Tibial nerve (tissue), 4 donors: ENCODE results near the gene TATDN2. TPM values are rescaled to one million over a fixed set of nuclear protein-coding genes. Genes with fewer than 3 reads are reported as not detected.
A peak's percentile ranks its signal among the peaks of the same experiment; 100 is the strongest.

ENCODE experiments used
- DNase-seq, 2 donors: peaks; one replicate each; pipeline ENCODE4 v3.0.0-alpha.2; 2019; ENCODE audit warnings: low spot score in 2 of 2
- H3K27ac ChIP-seq, 4 donors: fragments of 200-600 bp; sonication (generic) in 3 of 4; one replicate each; pipeline ENCODE4 v1.5.1; 2017 to 2019; ENCODE audit warnings: mild to moderate bottlenecking in 1 of 4
- H3K27me3 ChIP-seq, 2 donors: fragments of 200-600 bp; sonication (generic) in 1 of 2; one replicate each; pipeline versions ENCODE4 v1.5.1 to v1.6.0; 2017 to 2019
- H3K36me3 ChIP-seq, 3 donors: fragments of 200-600 bp; sonication (generic); one replicate each; pipeline ENCODE4 v1.5.1; 2018 to 2019
- H3K4me1 ChIP-seq, 4 donors: fragments of 200-600 bp; sonication (generic) in 3 of 4; one replicate each; pipeline ENCODE4 v1.5.1; 2017 to 2019
- H3K4me3 ChIP-seq, 4 donors: fragments of 200-600 bp; sonication (generic) in 3 of 4; one replicate each; pipeline ENCODE4 v1.5.1; 2017 to 2019; ENCODE audit warnings: mild to moderate bottlenecking in 1 of 4, moderate library complexity in 1 of 4
- H3K9me3 ChIP-seq, 4 donors: fragments of 200-600 bp; sonication (generic) in 3 of 4; one replicate each; pipeline ENCODE4 v1.5.1; 2017 to 2019
- EP300 ChIP-seq, 2 donors: sonication (generic); formaldehyde crosslinking; IDR thresholded peaks; one replicate each; pipeline ENCODE4 v1.6.1; 2017; ENCODE audit warnings: antibody characterized with exemption in 2 of 2, mild to moderate bottlenecking in 1 of 2
- POLR2A ChIP-seq, 2 donors: fragments of 450-650 bp; IDR thresholded peaks; one replicate each; pipeline ENCODE4 v1.6.1; 2017; ENCODE audit warnings: antibody characterized with exemption in 2 of 2, mild to moderate bottlenecking in 2 of 2, moderate library complexity in 2 of 2
- WGBS, 2 donors: methylation state at CpG; one replicate each; pipeline ENCODE4 v1.1.5; 2018; 5-methylcytosine and 5-hydroxymethylcytosine counted together
- total RNA-seq, 4 donors: library from RNA; depleted of rRNA; stranded (reverse); fragments of >200 nt; gene quantifications; one replicate each; pipeline ENCODE4 v1.1.0, GENCODE V29; 2016
- TF ChIP-seq, protein P1 (sequence below), 5 experiments: fragments of 200-600 bp in 3 of 5; fragments of 450-650 bp in 2 of 5; sonication (generic) in 3 of 5; IDR thresholded peaks; one replicate each; pipeline ENCODE4 v1.5.1; 2016 to 2019; ENCODE audit warnings: antibody characterized with exemption in 5 of 5, mild to moderate bottlenecking in 3 of 5, moderate library complexity in 2 of 5

The TATDN2 gene
- total RNA-seq, 4 donors from 2014 or later: 21.2 to 28.9 (median 28.5) TPM

DNA sequence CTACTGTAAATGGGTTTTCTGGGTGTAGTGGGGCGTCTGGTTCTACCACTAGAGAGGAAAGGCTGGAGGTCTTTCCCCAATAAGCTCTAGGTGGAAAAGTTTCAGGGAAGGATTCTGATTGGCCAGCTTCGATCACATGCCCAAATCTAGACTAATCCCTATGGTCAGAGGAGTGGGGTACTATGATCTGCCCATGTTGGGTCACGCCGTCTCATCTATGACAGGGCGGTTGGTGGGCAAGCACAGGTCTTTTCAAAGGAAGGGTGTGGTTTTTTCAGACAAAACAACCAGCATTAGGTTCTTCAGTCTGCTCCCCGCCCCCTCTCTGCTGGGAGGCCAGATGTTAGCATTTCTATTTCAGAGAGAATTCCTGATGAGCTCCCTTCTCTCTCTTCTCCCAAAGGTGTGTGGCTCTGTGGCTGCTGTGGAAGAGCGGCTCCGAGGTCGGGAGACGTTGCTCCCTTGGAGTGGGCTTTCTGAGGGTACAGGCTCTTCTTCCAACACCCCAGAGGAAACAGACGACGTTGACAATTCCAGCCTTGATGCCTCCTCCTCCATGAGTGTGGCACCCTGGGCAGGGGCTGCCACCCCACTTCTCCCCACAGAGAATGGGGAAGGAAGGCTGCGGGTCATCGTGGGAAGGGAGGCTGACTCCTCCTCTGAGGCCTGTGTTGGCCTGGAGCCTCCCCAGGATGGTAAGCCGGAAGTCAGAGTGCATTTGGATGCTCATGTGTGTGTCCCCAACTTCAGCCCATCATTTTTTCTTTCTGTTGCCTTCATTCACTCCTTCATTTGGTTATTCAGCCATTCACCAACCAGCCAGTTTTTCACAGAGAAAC is 9.7 kb upstream of the TATDN2 start:
- H3K36me3 ChIP-seq: peaks cover 0 to 67% (median 4%) of the 10 kb centered on the region in 3 donors
- WGBS, 2 donors: 81 to 86% methylated on average over 15 of the region's 15 CpGs
- DNase-seq: no peak
- no peak overlapping the region for H3K27ac ChIP-seq
- H3K4me1 ChIP-seq: no peaks in the 10 kb centered on the region
- TF ChIP-seq POLR2A (IDR thresholded peaks at IDR 0.05) (no peak), EP300 (IDR thresholded peaks at IDR 0.05) (no peak)
- TF ChIP-seq, protein P1, sequence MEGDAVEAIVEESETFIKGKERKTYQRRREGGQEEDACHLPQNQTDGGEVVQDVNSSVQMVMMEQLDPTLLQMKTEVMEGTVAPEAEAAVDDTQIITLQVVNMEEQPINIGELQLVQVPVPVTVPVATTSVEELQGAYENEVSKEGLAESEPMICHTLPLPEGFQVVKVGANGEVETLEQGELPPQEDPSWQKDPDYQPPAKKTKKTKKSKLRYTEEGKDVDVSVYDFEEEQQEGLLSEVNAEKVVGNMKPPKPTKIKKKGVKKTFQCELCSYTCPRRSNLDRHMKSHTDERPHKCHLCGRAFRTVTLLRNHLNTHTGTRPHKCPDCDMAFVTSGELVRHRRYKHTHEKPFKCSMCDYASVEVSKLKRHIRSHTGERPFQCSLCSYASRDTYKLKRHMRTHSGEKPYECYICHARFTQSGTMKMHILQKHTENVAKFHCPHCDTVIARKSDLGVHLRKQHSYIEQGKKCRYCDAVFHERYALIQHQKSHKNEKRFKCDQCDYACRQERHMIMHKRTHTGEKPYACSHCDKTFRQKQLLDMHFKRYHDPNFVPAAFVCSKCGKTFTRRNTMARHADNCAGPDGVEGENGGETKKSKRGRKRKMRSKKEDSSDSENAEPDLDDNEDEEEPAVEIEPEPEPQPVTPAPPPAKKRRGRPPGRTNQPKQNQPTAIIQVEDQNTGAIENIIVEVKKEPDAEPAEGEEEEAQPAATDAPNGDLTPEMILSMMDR (IDR thresholded peaks at IDR 0.05): no peak
- no peaks in the 10 kb centered on the region for H3K27me3 ChIP-seq
- no peak overlapping the region for H3K4me3 ChIP-seq
- no peaks in the 10 kb centered on the region for H3K9me3 ChIP-seq

DNA sequence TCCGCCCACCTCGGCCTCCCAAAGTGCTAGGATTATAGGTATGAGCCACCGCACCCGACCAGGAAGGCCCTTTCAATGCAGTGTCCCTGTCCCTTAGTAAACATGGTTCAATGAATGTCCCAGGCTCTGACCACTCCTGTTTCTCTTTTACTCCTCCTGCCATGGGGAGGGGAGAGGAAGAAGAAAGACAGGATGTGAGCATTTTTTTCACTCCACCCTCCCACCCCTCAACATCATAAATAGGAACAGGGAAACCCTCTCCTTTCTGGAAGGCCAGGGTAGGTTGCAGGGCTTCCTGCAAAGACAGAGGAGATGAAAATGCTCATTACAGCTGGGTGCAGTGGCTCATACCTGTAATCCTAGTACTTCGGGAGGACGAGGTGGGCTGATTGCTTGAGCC is 7.5 kb upstream of the TATDN2 start:
- no peak overlapping the region for H3K27ac ChIP-seq
- H3K4me3 ChIP-seq: no peak overlapping the region
- no peaks in the 10 kb centered on the region for H3K4me1 ChIP-seq
- peaks cover 0 to 53% (median 4%) of the 10 kb centered on the region in 3 donors for H3K36me3 ChIP-seq
- no peaks in the 10 kb centered on the region for H3K27me3 ChIP-seq
- DNase-seq: no peak
- WGBS, 2 donors: 77 to 85% methylated on average over 6 of the region's 6 CpGs
- TF ChIP-seq, protein P1 (IDR thresholded peaks at IDR 0.05): no peak
- TF ChIP-seq POLR2A (IDR thresholded peaks at IDR 0.05) (no peak), EP300 (IDR thresholded peaks at IDR 0.05) (peak in 1 of 2 donors; percentile 7)
- H3K9me3 ChIP-seq: peaks cover 0 to 17% (median 0%) of the 10 kb centered on the region in 4 donors

DNA sequence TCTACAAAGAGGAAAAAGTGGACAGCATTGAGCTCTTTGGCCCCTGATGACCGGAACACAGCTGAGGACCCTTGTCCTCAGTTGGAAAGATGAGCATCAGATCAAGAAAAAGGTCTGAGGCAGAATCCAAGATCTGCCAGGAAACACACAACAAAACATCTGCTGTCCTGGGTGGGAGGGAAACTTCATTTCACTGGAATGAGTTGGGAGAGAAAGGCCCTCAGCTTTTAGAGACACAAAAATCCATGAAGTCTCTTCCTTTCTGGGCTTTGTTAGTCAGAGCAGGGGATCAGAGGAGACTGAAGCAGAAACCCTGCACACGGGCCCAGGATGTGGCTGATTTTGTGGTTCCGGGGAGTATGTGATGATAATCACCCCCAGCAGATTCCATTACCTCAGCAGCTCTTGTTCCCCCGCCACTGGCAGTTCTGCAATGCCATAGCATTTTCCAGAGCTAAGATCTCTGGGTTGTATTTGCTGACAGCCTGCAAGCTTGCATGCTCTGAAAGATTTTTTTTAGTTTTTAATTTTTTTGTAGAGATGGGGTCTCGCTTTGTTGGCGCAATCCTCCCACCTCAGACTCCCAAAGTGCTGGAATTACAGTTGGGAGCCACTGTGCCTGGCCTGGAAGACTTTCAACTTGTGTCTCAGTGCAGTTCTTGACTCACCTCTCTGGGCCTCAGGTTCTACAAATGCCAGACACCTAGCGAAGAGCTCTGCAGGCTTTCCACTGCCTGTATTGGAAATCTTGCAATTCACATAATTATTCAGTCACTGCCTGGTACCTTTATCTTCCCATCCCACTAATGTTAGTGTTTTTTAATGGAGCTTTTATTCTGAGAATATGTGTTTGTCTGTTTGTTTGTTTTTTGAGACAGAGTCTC is 5.8 kb upstream of the TATDN2 start:
- TF ChIP-seq POLR2A (IDR thresholded peaks at IDR 0.05): no peak
- TF ChIP-seq, protein P1 (IDR thresholded peaks at IDR 0.05): no peak
- TF ChIP-seq EP300 (IDR thresholded peaks at IDR 0.05): no peak
- Histone ChIP-seq H3K36me3 (peaks cover 0 to 40% (median 4%) of the 10 kb centered on the region in 3 donors), H3K27me3 (no peaks in the 10 kb centered on the region), H3K9me3 (peaks cover 0 to 20% (median 0%) of the 10 kb centered on the region in 4 donors), H3K27ac (peak overlapping the region in 3 of 4 donors; percentile 15 to 29 (median 26)), H3K4me1 (peaks cover 0 to under 1% (median under 1%) of the 10 kb centered on the region in 4 donors), H3K4me3 (no peak overlapping the region)
- WGBS, 2 donors: 74 to 83% methylated on average over 7 of the region's 7 CpGs
- no peak for DNase-seq

DNA sequence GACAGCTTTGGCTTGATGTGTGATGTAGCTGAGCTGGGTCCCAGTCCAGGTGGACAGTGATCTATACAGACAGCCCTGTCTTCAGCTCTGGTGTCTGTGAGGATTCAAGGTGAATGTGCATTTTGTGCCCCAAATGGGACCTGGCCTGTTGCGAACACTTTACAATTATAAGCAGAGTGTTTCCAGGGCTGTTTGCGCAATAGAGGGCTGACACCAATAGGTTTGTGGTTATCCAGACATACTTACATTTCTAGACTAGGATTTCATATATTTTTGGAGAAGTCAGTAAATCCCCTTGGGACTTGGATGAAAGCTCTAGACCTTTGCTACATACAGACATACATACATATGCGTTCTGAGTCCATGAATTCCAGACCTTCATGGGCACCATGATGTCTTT is 4.2 kb upstream of the TATDN2 start:
- no peak for DNase-seq
- Histone ChIP-seq H3K27me3 (no peaks in the 10 kb centered on the region), H3K27ac (no peak overlapping the region), H3K4me3 (no peak overlapping the region), H3K9me3 (peaks cover 0 to 20% (median 0%) of the 10 kb centered on the region in 4 donors), H3K36me3 (peaks cover 0 to 30% (median 1%) of the 10 kb centered on the region in 3 donors), H3K4me1 (peaks cover 0 to 8% (median 4%) of the 10 kb centered on the region in 4 donors)
- TF ChIP-seq POLR2A (IDR thresholded peaks at IDR 0.05): no peak
- no peak for TF ChIP-seq EP300 (IDR thresholded peaks at IDR 0.05)
- TF ChIP-seq, protein P1 (IDR thresholded peaks at IDR 0.05): no peak
- WGBS, 2 donors: 64 to 89% methylated on average over 3 of the region's 3 CpGs
